Muscle of leg (tissue), 11 donors: ENCODE data around the gene TUT4. TPM values are rescaled to one million over a fixed set of nuclear protein-coding genes. Genes with fewer than 3 reads are reported as not detected.

Experiments
- DNase-seq: peaks from one replicate; pipeline ENCODE4 v3.0.0; 2013
- H3K27ac ChIP-seq: one replicate; pipeline ENCODE4 v1.5.1; 2013; ENCODE audit warnings: mild to moderate bottlenecking, low read length, control low read depth
- H3K27me3 ChIP-seq: one replicate; pipeline ENCODE4 v1.6.1; 2013; ENCODE audit warnings: low read length; ENCODE audit not compliant: control insufficient read depth, insufficient read depth
- H3K36me3 ChIP-seq: one replicate; pipeline ENCODE4 v1.6.1; 2013; ENCODE audit warnings: low read length; ENCODE audit not compliant: control insufficient read depth, insufficient read depth
- H3K4me1 ChIP-seq: one replicate; pipeline ENCODE4 v1.6.1; 2013; ENCODE audit warnings: low read length; ENCODE audit not compliant: control insufficient read depth, insufficient read depth
- H3K4me3 ChIP-seq: one replicate; pipeline ENCODE4 v1.5.1; 2013; ENCODE audit warnings: low read length, control low read depth
- H3K9me3 ChIP-seq: replicated peaks from 2 replicates; pipeline ENCODE4 v1.6.1; 2013; ENCODE audit warnings: low read depth, low read length; ENCODE audit not compliant: control insufficient read depth
- WGBS: methylation state at CpG from one replicate; pipeline ENCODE4 v1.1.5; 2013; ENCODE audit warnings: missing lambda C conversion rate; ENCODE audit not compliant: insufficient coverage; 5-methylcytosine and 5-hydroxymethylcytosine counted together
- polyA plus RNA-seq, 8 donors: library from polyadenylated mRNA; unstranded; fragments of 120-200 nt; gene quantifications; one replicate each; pipeline versions ENCODE4 v1.2.1 to v1.2.3, GENCODE V29; 2013; ENCODE audit warnings: inconsistent platforms in 1 of 8, low replicate concordance in 1 of 8; ENCODE audit not compliant: insufficient read length in 8 of 8, insufficient read depth in 1 of 8
- total RNA-seq: library from RNA; stranded (reverse); fragments of 120-200 nt; gene quantifications from one replicate; pipeline ENCODE4 v1.2.4, GENCODE V29; 2013

Gene TUT4
- total and polyA plus RNA-seq, 9 donors, result 51.8 to 121 (median 70.6) TPM

DNA sequence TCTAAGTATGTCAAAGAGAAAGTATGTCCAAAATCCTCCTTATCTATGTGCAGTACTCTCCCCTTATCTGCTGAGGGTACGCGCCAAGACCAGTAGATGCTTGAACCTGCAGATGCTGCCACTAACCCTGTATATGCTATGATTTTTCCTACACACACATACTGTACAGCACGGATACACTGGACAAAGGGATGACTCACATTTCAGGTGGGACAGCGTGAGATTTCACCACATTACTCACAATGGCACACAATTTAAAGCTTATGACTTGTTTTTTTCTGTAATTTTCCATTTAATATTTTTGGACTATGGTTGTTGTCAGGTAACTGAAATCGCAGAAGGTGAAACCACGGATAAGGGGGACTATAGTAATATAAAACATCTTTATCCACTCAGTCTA, 152.8 kb downstream of the TUT4 start:
- H3K36me3 ChIP-seq, result peaks cover 17% of the 10 kb centered on the region
- H3K27me3 ChIP-seq, result no peaks in the 10 kb centered on the region
- H3K9me3 ChIP-seq, result no peaks in the 10 kb centered on the region
- no peak for DNase-seq
- no peak overlapping the region for H3K27ac ChIP-seq
- H3K4me3 ChIP-seq, result no peak overlapping the region
- WGBS, result 92% methylated on average over 2 of the region's 6 CpGs
- H3K4me1 ChIP-seq, result peaks cover 6% of the 10 kb centered on the region

DNA sequence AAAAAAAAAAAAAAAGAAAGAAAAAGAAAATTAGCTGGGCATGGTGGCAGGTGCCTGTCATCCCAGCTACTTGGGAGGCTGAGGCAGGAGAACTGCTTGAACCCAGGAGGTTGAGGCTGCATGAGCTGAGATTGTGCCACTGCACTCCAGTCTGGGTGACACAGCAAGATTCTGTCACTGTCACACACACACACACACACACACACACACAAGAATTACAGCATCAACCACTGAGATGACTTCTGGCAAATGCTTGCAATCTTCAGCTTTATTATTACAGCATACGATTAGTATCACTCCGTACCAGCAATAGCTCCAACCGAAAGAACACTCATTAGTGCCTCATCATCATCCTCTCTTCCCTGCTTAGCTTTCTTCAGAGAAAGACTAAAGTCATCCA, 153.3 kb downstream of the TUT4 start:
- peaks cover 17% of the 10 kb centered on the region for H3K36me3 ChIP-seq
- DNase-seq, result no peak
- H3K4me3 ChIP-seq, result no peak overlapping the region
- no peaks in the 10 kb centered on the region for H3K9me3 ChIP-seq
- no peaks in the 10 kb centered on the region for H3K27me3 ChIP-seq
- H3K27ac ChIP-seq, result no peak overlapping the region
- peaks cover 6% of the 10 kb centered on the region for H3K4me1 ChIP-seq
- 90% methylated on average over 3 of the region's 3 CpGs for WGBS

DNA sequence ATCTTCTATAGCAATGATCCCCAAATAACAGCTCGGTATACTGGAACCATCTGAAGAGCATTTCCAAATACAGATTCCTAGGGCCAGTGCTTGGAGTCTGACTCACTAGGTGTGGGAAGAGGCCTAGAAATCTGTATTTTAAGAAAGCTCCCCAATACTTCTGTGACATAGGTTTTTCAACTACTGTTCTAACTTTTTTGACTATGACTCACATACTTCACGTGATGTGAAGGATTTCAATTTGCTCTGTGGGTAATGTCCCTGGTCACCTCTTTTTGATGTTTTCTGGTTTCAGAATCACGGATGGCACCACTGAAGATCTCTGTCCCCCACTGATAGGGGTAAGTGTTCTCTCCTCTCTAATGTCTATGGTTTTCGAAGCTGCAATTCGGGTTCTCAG, 159.7 kb downstream of the TUT4 start:
- H3K27me3 ChIP-seq, result no peaks in the 10 kb centered on the region
- no peaks in the 10 kb centered on the region for H3K9me3 ChIP-seq
- WGBS, result 89% methylated on average over 3 of the region's 5 CpGs
- H3K4me1 ChIP-seq, result no peaks in the 10 kb centered on the region
- DNase-seq, result no peak
- H3K4me3 ChIP-seq, result no peak overlapping the region
- H3K36me3 ChIP-seq, result peaks cover 19% of the 10 kb centered on the region
- no peak overlapping the region for H3K27ac ChIP-seq

DNA sequence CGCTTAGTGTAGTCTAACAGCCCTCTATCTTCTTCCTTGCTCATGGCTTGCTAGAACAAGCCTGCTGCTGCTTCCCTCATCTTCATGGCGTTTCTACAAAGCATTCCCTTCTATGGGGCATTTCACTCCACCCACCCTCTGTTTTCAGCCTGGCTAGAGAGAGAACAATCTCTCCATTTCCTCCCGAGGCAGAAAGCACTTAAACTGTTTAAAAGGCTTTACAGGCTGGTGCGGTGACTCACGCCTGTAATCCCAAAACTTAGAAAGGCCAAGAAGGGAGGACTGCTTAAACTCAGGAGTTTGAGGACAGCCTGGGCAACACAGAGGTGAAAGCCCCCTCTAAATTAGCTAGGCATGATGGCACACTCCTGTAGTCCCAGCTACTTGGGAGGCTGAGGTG, 166.4 kb downstream of the TUT4 start:
- no peak for DNase-seq
- no peak overlapping the region for H3K4me3 ChIP-seq
- peaks cover 34% of the 10 kb centered on the region for H3K36me3 ChIP-seq
- no peaks in the 10 kb centered on the region for H3K9me3 ChIP-seq
- no peak overlapping the region for H3K27ac ChIP-seq
- WGBS, result 90% methylated on average over 5 of the region's 5 CpGs
- H3K27me3 ChIP-seq, result no peaks in the 10 kb centered on the region
- H3K4me1 ChIP-seq, result no peaks in the 10 kb centered on the region

DNA sequence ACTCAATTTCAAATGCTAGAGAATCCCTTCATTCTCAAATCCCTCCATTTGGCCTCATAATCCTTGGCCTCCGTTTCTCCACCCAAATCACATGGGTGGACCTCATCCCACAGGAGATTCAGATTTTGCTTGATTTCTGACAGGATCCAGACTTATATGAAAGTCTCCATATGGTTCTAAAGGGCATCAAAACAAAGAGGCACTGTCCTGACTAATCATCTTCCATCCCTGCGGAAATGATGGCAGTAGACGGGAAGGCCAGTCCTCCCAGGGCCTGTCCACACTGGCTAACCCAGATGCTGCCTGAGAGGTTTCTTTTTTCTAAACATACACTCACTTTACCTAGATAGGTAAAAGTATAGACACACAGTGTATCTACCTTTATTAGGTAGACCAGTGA, 167.5 kb downstream of the TUT4 start:
- Histone ChIP-seq H3K36me3 (peaks cover 42% of the 10 kb centered on the region), H3K4me3 (no peak overlapping the region), H3K27ac (no peak overlapping the region), H3K27me3 (no peaks in the 10 kb centered on the region), H3K9me3 (no peaks in the 10 kb centered on the region), H3K4me1 (no peaks in the 10 kb centered on the region)
- DNase-seq, result no peak
- 89% methylated on average over 1 of the region's 3 CpGs for WGBS

Other genes starting within 250 kb of the TUT4 start
- gene CC2D1B, start 186.9 kb downstream of the TUT4 start, total RNA-seq, result 16.8 TPM
- gene CC2D1B, start 186.9 kb downstream of the TUT4 start, polyA plus RNA-seq, result 10 to 100 TPM; 16.7 to 23.6 (median 19.2) TPM
- 2.9 TPM for gene ORC1, start 148.7 kb downstream of the TUT4 start, total RNA-seq
- 1 to 10 TPM; 2.6 to 4.5 (median 3.4) TPM for gene ORC1, start 148.7 kb downstream of the TUT4 start, polyA plus RNA-seq
- 18.2 TPM for gene PRPF38A, start 148.5 kb downstream of the TUT4 start, total RNA-seq
- gene PRPF38A, start 148.5 kb downstream of the TUT4 start, polyA plus RNA-seq, result 10 to 100 TPM; 38.2 to 49.2 (median 42.5) TPM
- gene GPX7, start 49.3 kb upstream of the TUT4 start, total RNA-seq, result 146 TPM
- 100 to 1,000 TPM; 140 to 164 (median 151) TPM for gene GPX7, start 49.3 kb upstream of the TUT4 start, polyA plus RNA-seq
- 1.8 TPM for gene SHISAL2A, start 80.1 kb upstream of the TUT4 start, total RNA-seq
- 1 to 10 TPM; 1.3 to 6.5 (median 2.8) TPM for gene SHISAL2A, start 80.1 kb upstream of the TUT4 start, polyA plus RNA-seq
- gene COA7, start 145.3 kb upstream of the TUT4 start, total RNA-seq, result 8.7 TPM
- gene COA7, start 145.3 kb upstream of the TUT4 start, polyA plus RNA-seq, result 10 to 100 TPM; 12.5 to 18.8 (median 15.6) TPM
- gene ZYG11B, start 173.4 kb upstream of the TUT4 start, total RNA-seq, result 43.9 TPM
- gene ZYG11B, start 173.4 kb upstream of the TUT4 start, polyA plus RNA-seq, result 10 to 100 TPM; 22.2 to 39.5 (median 32.7) TPM